A549 treated with CORT108297 at 1 μM for 4 hours (cell line): ENCODE results near the gene METRNL. TPM values are rescaled to one million over a fixed set of nuclear protein-coding genes. Genes with fewer than 3 reads are reported as not detected.

Experiments
- total RNA-seq: library from RNA; stranded (reverse); fragments of 200-300 nt; extraction: Qiagen RNA extraction; gene quantifications from 5 replicates; pipeline ENCODE4 v1.2.3, GENCODE V29; 2022

The METRNL gene
- total RNA-seq, result 20.2 to 30.9 TPM (median 29.1 TPM) in 5 replicates

GRCh38 chr17:83079352-83079747 is at the start of gene METRNL:
TSS of gene METRNL (plus strand) at chr17:83079609. CDS start at chr17:83079816, 207 bp downstream.

Other genes with a start within 250 kb of the METRNL start
- gene ZNF750, start 239.6 kb upstream of the METRNL start, total RNA-seq, result not detected in 5 replicates